B cell (primary cell): Measurements from ENCODE around the gene SLC38A5. TPM values are rescaled to one million over a fixed set of nuclear protein-coding genes. Genes with fewer than 3 reads are reported as not detected.

Source experiments
- ATAC-seq: fragments of 200-7000 bp; cut with Tn5 transposase; one replicate; pipeline ENCODE4 v1.10.0; 2021; ENCODE audit warnings: low read depth, mild to moderate bottlenecking, moderate number of reproducible peaks, moderate library complexity
- CTCF ChIA-PET: fragments of 350-600 bp; sonication (Branson Sonifier 250); formaldehyde crosslinking; loops from one replicate; lab custom pipeline; 2021; ENCODE audit warnings: antibody characterized with exemption, inconsistent platforms; lab: Charles Lee
- POLR2A ChIA-PET: fragments of 350-600 bp; sonication (Branson Sonifier 250); formaldehyde crosslinking; loops from one replicate; lab custom pipeline; 2021; ENCODE audit warnings: antibody characterized with exemption; lab: Charles Lee
- DNase-seq: peaks from one replicate; pipeline ENCODE4 v3.0.0; 2013
- H2AFZ ChIP-seq: 2 replicates; pipeline ENCODE4 v1.6.1; 2012; ENCODE audit warnings: mild to moderate bottlenecking, low read depth, low read length; ENCODE audit not compliant: insufficient read depth, poor library complexity, severe bottlenecking
- H3K27ac ChIP-seq, 2 donors: 1 replicate in 1 of 2; 2 replicates in 1 of 2; pipeline ENCODE4 v1.5.1; 2012 to 2013; ENCODE audit warnings: low read length in 2 of 2, mild to moderate bottlenecking in 2 of 2, moderate library complexity in 1 of 2
- H3K27me3 ChIP-seq, 4 experiments: fragments of 200-600 bp in 1 of 4; sonication (generic) in 1 of 4; replicated peaks in 1 of 4; 1 replicate in 2 of 4; 2 replicates in 2 of 4; pipeline versions ENCODE4 v1.6.1 to v1.7.0; 2013 to 2016; ENCODE audit warnings: low read length in 3 of 4, mild to moderate bottlenecking in 2 of 4, mixed read lengths in 1 of 4, moderate library complexity in 1 of 4; ENCODE audit not compliant: insufficient read depth in 4 of 4, control insufficient read depth in 3 of 4; ENCODE audit errors: control extremely low read depth in 1 of 4
- H3K36me3 ChIP-seq, 2 experiments: replicated peaks in 1 of 2; 1 replicate in 1 of 2; 2 replicates in 1 of 2; pipeline versions ENCODE4 v1.6.1 to v1.7.1; 2013; ENCODE audit warnings: low read length in 1 of 2; ENCODE audit not compliant: insufficient read depth in 2 of 2, control insufficient read depth in 1 of 2; ENCODE audit errors: control extremely low read depth in 1 of 2, extremely low read depth in 1 of 2
- H3K4me1 ChIP-seq, 2 donors: fragments of 200-600 bp in 1 of 2; sonication (generic) in 1 of 2; 1 replicate in 1 of 2; 2 replicates in 1 of 2; pipeline versions ENCODE4 v1.5.1 to v1.6.1; 2013 to 2017; ENCODE audit warnings: low read length in 2 of 2; ENCODE audit not compliant: control insufficient read depth in 2 of 2, insufficient read depth in 2 of 2
- H3K4me2 ChIP-seq: replicated peaks from 2 replicates; pipeline ENCODE3; 2012; ENCODE audit warnings: mild to moderate bottlenecking, low read depth, low read length; ENCODE audit not compliant: poor library complexity, severe bottlenecking
- H3K4me3 ChIP-seq, 5 experiments: fragments of 200-600 bp in 1 of 5; sonication (generic) in 1 of 5; 1 replicate in 3 of 5; 2 replicates in 2 of 5; pipeline versions ENCODE4 v1.5.1 to v1.7.0; 2011 to 2016; ENCODE audit warnings: low read length in 4 of 5, mild to moderate bottlenecking in 4 of 5, low read depth in 2 of 5, control low read depth in 1 of 5, moderate library complexity in 1 of 5; ENCODE audit not compliant: insufficient read depth in 1 of 5; ENCODE audit errors: control extremely low read depth in 1 of 5, extremely low read depth in 1 of 5
- H3K79me2 ChIP-seq: fragments of 200-600 bp; sonication (generic); one replicate; pipeline ENCODE4 v1.6.0; 2016; ENCODE audit warnings: low read length; ENCODE audit not compliant: control insufficient read depth, insufficient read depth
- H3K9ac ChIP-seq: fragments of 200-600 bp; sonication (generic); 2 replicates; pipeline ENCODE4 v1.6.1; 2017; ENCODE audit warnings: mild to moderate bottlenecking, low read length, moderate library complexity
- H3K9me3 ChIP-seq, 3 donors: one replicate each; pipeline versions ENCODE4 v1.6.1 to v1.7.1; 2013; ENCODE audit warnings: low read length in 2 of 3; ENCODE audit not compliant: control insufficient read depth in 2 of 3, insufficient read depth in 1 of 3; ENCODE audit errors: control extremely low read depth in 1 of 3
- H4K20me1 ChIP-seq: 2 replicates; pipeline ENCODE4 v1.6.0; 2012; ENCODE audit warnings: mild to moderate bottlenecking, low read length; ENCODE audit not compliant: insufficient read depth, control insufficient read depth, poor library complexity, severe bottlenecking
- H3K27ac Mint-ChIP-seq: one replicate; pipeline ENCODE4 v1.8.0; 2021; ENCODE audit warnings: mixed read lengths
- H3K27me3 Mint-ChIP-seq: one replicate; pipeline ENCODE4 v1.8.0; 2021; ENCODE audit warnings: mixed read lengths
- H3K4me1 Mint-ChIP-seq: one replicate; pipeline ENCODE4 v1.8.0; 2021; ENCODE audit warnings: mixed read lengths
- H3K4me3 Mint-ChIP-seq: one replicate; pipeline ENCODE4 v1.8.0; 2021; ENCODE audit warnings: mixed read lengths
- H3K9me3 Mint-ChIP-seq: one replicate; pipeline ENCODE4 v1.8.0; 2022; ENCODE audit warnings: mixed read lengths; ENCODE audit not compliant: insufficient read depth
- EZH2 ChIP-seq: IDR thresholded peaks from 2 replicates; pipeline ENCODE4 v1.6.1; 2012; ENCODE audit warnings: borderline replicate concordance, low read depth, mild to moderate bottlenecking, moderate library complexity, low read length; ENCODE audit not compliant: insufficient read depth, poor library complexity, severe bottlenecking
- WGBS: methylation state at CpG from one replicate; pipeline ENCODE4 v1.1.5; 2013; ENCODE audit warnings: missing lambda C conversion rate; ENCODE audit not compliant: insufficient coverage; 5-methylcytosine and 5-hydroxymethylcytosine counted together
- intact Hi-C: fragments of 100-400 bp; cut with micrococcal nuclease; formaldehyde crosslinking; loops from one replicate; pipeline ENCODE4 v1.10.0; 2022
- polyA plus RNA-seq: library from polyadenylated mRNA; depleted of rRNA; stranded (reverse); fragments of >200 nt; gene quantifications from 2 replicates; pipeline ENCODE4 v1.2.3, GENCODE V29; 2012
- total RNA-seq, 2 donors: library from RNA; stranded (reverse); fragments of 120-200 nt in 1 of 2; gene quantifications; 1 replicate in 1 of 2; 2 replicates in 1 of 2; pipeline versions ENCODE4 v1.2.3 to v1.2.4, GENCODE V29; 2013 to 2022
- TF ChIP-seq, protein P1 (sequence below): fragments of 200-600 bp; IDR thresholded peaks from one replicate; pipeline ENCODE4 v1.8.0; 2022; ENCODE audit warnings: antibody characterized with exemption, mild to moderate bottlenecking

Gene SLC38A5
- total and polyA plus RNA-seq, 2 donors (not counting 1 experiment from before 2014, with no cell fraction given): 14.8 to 21.6 TPM

GRCh38 chrX:48516987-48517386, 46.9 kb upstream of the SLC38A5 start:
- ATAC-seq (no peak), DNase-seq (no peak)
- intact Hi-C loops: no loop called here
- Histone ChIP-seq H3K9me3 (no peaks in the 10 kb centered on the region), H3K4me3 (no peak overlapping the region), H3K79me2 (no peaks in the 10 kb centered on the region), H2AFZ (no peak overlapping the region), H3K36me3 (no peaks in the 10 kb centered on the region), H3K27me3 (no peaks in the 10 kb centered on the region), H3K27ac (no peak overlapping the region), H4K20me1 (no peaks in the 10 kb centered on the region), H3K9ac (no peak overlapping the region), H3K4me1 (peaks cover 9 to 10% of the 10 kb centered on the region in 2 donors), H3K4me2 (no peak overlapping the region)
- Mint-ChIP-seq H3K9me3 (no peaks in the 10 kb centered on the region), H3K4me1 (peaks cover 8% of the 10 kb centered on the region), H3K27ac (no peak overlapping the region), H3K27me3 (no peaks in the 10 kb centered on the region), H3K4me3 (no peak overlapping the region)
- CTCF ChIA-PET: no interaction called here
- 60% methylated on average over 1 of the region's 5 CpGs for WGBS
- POLR2A ChIA-PET: no interaction called here
- TF ChIP-seq, protein P1, sequence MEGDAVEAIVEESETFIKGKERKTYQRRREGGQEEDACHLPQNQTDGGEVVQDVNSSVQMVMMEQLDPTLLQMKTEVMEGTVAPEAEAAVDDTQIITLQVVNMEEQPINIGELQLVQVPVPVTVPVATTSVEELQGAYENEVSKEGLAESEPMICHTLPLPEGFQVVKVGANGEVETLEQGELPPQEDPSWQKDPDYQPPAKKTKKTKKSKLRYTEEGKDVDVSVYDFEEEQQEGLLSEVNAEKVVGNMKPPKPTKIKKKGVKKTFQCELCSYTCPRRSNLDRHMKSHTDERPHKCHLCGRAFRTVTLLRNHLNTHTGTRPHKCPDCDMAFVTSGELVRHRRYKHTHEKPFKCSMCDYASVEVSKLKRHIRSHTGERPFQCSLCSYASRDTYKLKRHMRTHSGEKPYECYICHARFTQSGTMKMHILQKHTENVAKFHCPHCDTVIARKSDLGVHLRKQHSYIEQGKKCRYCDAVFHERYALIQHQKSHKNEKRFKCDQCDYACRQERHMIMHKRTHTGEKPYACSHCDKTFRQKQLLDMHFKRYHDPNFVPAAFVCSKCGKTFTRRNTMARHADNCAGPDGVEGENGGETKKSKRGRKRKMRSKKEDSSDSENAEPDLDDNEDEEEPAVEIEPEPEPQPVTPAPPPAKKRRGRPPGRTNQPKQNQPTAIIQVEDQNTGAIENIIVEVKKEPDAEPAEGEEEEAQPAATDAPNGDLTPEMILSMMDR: no peak
- no peak for TF ChIP-seq EZH2

GRCh38 chrX:48516285-48516684, 46.2 kb upstream of the SLC38A5 start:
- H2AFZ ChIP-seq: no peak overlapping the region
- no peaks in the 10 kb centered on the region for H3K27me3 ChIP-seq
- H3K9me3 Mint-ChIP-seq: no peaks in the 10 kb centered on the region
- WGBS: 84% methylated on average over 2 of the region's 10 CpGs
- H3K9ac ChIP-seq: no peak overlapping the region
- peaks cover 9% of the 10 kb centered on the region in 2 donors for H3K4me1 ChIP-seq
- TF ChIP-seq EZH2: no peak
- TF ChIP-seq, protein P1: no peak
- no peak overlapping the region for H3K27ac ChIP-seq
- H3K27ac Mint-ChIP-seq: no peak overlapping the region
- ATAC-seq: no peak
- H3K36me3 ChIP-seq: no peaks in the 10 kb centered on the region
- CTCF ChIA-PET: no interaction called here
- intact Hi-C loops: no loop called here
- POLR2A ChIA-PET: no interaction called here
- no peaks in the 10 kb centered on the region for H3K79me2 ChIP-seq
- H3K27me3 Mint-ChIP-seq: no peaks in the 10 kb centered on the region
- H3K4me3 Mint-ChIP-seq: no peak overlapping the region
- DNase-seq: no peak
- H3K9me3 ChIP-seq: no peaks in the 10 kb centered on the region
- no peak overlapping the region for H3K4me3 ChIP-seq
- no peak overlapping the region for H3K4me2 ChIP-seq
- H4K20me1 ChIP-seq: no peaks in the 10 kb centered on the region
- peaks cover 7% of the 10 kb centered on the region for H3K4me1 Mint-ChIP-seq
